Measurements from ENCODE around the gene POLR1G.

The POLR1G gene

GRCh38 chr19:45391346-45391745 lies 15.1 kb upstream of the POLR1G start:
- Histone ChIP-seq H3K9me3 (no peaks in the 10 kb centered on the region), H3K4me3 (ENCODE audit: low read depth, low read length) (no peak overlapping the region), H3K27me3 (peaks cover 15% of the 10 kb centered on the region), H3K4me1 (no peaks in the 10 kb centered on the region), H3K36me3 (no peaks in the 10 kb centered on the region)
- TF ChIP-seq, protein P1, sequence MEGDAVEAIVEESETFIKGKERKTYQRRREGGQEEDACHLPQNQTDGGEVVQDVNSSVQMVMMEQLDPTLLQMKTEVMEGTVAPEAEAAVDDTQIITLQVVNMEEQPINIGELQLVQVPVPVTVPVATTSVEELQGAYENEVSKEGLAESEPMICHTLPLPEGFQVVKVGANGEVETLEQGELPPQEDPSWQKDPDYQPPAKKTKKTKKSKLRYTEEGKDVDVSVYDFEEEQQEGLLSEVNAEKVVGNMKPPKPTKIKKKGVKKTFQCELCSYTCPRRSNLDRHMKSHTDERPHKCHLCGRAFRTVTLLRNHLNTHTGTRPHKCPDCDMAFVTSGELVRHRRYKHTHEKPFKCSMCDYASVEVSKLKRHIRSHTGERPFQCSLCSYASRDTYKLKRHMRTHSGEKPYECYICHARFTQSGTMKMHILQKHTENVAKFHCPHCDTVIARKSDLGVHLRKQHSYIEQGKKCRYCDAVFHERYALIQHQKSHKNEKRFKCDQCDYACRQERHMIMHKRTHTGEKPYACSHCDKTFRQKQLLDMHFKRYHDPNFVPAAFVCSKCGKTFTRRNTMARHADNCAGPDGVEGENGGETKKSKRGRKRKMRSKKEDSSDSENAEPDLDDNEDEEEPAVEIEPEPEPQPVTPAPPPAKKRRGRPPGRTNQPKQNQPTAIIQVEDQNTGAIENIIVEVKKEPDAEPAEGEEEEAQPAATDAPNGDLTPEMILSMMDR (IDR thresholded peaks at IDR 0.05; ENCODE audit: low read depth, low read length): no peak
- DNase-seq: no peak

DNA sequence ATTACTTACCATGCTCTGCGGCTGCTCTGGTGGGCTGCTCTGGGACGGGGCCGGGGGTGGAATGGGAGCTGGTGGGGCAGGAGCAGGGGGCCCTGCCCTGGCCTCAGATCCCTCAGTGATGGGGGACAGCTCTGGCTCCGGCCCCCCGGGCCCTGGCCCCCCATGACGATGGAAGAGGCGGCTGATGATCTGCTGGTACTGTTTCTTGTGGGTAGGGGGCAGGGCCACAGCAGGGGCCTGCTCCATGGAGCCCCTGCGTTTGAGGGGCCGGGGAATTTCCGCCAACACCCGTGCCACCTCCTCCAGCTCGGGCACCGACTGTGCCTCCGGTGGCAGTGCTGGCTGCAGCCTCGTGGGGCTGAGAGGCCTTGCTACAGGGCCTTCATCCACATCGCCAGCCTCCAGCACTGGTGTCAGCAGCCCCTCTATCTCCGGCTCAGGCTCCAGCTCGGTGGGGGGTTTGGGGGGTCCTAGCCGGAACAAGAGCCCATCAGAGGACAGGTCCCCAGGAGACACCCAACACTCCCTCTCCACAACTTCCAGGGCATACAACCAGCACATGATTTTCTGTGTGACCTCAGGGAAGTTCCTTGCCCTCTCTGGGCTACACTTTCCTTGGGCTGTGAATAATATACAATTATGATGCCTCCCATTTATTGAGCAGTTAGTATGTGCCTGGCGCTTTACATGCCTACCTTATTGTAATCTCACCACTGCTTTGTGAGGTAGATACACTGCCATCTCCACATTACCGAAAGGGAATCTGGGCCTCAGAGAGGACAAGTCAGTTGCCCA lies 14.4 kb upstream of the POLR1G start:
- Histone ChIP-seq H3K4me3 (ENCODE audit: low read depth, low read length) (no peak overlapping the region), H3K4me1 (no peaks in the 10 kb centered on the region), H3K9me3 (no peaks in the 10 kb centered on the region), H3K36me3 (no peaks in the 10 kb centered on the region), H3K27me3 (peaks cover 8% of the 10 kb centered on the region)
- no peak for DNase-seq
- TF ChIP-seq, protein P1 (IDR thresholded peaks at IDR 0.05; ENCODE audit: low read depth, low read length): no peak

GRCh38 chr19:45395821-45396617 lies 10.4 kb upstream of the POLR1G start:
- H3K9me3 ChIP-seq: no peaks in the 10 kb centered on the region
- no peak overlapping the region for H3K4me3 ChIP-seq (ENCODE audit: low read depth, low read length)
- H3K4me1 ChIP-seq: no peaks in the 10 kb centered on the region; the same call in 1 of the 2 replicates
- H3K36me3 ChIP-seq: no peaks in the 10 kb centered on the region
- TF ChIP-seq, protein P1 (IDR thresholded peaks at IDR 0.05; ENCODE audit: low read depth, low read length): no peak
- H3K27me3 ChIP-seq: no peaks in the 10 kb centered on the region
- DNase-seq: no peak

DNA sequence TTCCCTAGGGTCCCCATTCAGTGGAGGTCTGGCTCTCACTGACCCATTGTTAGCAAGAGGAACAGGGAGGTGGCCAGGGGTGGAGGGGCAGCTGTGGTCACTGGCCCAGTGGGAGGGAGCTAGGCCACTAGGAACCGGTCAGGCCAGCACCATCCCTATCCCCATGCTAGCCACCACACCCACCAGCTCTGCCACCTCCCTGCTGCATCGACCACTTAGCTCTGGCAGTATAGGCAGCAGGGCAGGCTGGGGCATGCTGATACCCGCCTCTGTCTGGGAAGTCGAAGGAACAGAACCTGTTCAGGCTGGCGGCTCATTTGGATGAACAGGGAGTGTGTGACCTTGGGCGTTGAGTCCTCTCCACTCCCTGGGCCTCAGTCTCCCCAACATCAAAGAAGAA lies 6.3 kb upstream of the POLR1G start:
- H3K4me1 ChIP-seq: no peaks in the 10 kb centered on the region; the same call in none of the 2 replicates
- H3K9me3 ChIP-seq: no peaks in the 10 kb centered on the region
- no peaks in the 10 kb centered on the region for H3K36me3 ChIP-seq
- TF ChIP-seq, protein P1 (IDR thresholded peaks at IDR 0.05; ENCODE audit: low read depth, low read length): no peak
- H3K4me3 ChIP-seq (ENCODE audit: low read depth, low read length): no peak overlapping the region
- H3K27me3 ChIP-seq: peaks cover 7% of the 10 kb centered on the region; the same call in 1 of the 2 replicates
- DNase-seq: no peak

- Histone ChIP-seq H3K4me1 (no peaks in the 10 kb centered on the region; the same call in none of the 2 replicates), H3K27me3 (peaks cover 7% of the 10 kb centered on the region; the same call in 1 of the 2 replicates), H3K4me3 (ENCODE audit: low read depth, low read length) (no peak overlapping the region), H3K36me3 (peaks cover under 1% of the 10 kb centered on the region; the same call in 1 of the 2 replicates), H3K9me3 (no peaks in the 10 kb centered on the region)
- TF ChIP-seq, protein P1 (IDR thresholded peaks at IDR 0.05; ENCODE audit: low read depth, low read length): no peak
- DNase-seq: no peak
These were observed 4.6 kb upstream of the POLR1G start for GRCh38 chr19:45401815-45402214.
